Hippocampal formation (tissue), 2 donors: ENCODE data around the gene NEK9.
A peak's percentile ranks its signal among the peaks of the same experiment; 100 is the strongest.
"Not testable (repeated sequence)": the region's sequence is repeated elsewhere in the genome, so short reads cannot be mapped to it uniquely, and the experiment has no call there.

ENCODE experiments used
- DNase-seq, 2 donors: peaks; one replicate each; lab custom pipeline; 2025; lab: John Stamatoyannopoulos, UW

The NEK9 gene

DNA sequence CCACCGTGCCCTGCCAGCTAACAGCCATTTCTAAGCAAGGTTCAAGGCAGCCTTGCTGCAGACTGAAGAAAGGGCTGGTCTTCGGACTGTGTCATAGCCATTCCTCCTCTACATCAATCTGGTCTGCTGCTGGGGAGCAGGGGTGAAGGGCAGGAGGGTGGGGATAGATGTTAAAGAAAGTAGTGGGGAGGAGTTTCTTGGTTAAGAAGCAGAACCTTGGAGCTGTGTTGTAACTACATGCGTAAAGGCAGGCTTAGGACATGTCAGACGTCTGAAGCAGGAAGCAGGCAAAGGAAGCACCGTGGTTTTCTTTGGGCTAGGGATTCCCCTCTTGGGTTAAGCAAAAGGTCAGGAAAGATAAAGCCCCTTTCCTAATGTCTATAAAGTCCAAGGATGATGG lies 18.1 kb upstream of the NEK9 start:
- peak in 1 of 2 donors; percentile 21 for DNase-seq

DNA sequence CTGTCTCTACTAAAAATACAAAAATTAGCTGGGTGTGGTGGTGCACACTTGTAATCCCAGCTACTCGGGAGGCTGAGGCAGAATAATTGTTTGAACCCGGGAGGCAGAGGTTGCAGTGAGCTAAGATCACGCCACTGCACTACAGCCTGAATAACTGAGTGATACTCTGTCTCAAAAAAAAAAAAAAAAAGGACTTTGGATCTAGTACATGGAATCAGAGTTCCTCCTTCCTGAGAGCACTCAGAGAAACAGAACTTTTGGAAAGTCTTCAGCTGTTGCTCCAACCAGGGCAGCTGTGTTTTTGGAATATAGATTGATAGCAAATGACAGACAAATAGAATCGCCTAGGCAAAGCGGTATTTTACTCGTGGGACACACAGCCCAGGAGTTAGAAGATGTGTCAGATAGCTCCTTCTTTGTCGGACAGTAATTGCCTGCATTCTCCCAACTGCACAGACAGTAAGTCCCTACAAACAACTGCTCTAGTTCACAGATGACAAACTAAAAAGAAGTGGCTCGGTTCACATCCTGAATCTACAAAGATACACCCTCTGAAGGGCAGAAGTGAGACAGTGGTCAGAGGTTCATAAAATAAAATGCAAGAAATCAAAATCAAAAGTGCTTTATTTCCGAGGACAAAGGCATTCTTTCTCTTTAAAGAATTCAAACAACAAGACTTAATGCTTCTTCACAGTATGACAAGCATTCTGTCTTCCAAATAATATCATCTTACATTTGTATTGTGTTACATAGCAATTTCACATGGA lies 17.1 kb upstream of the NEK9 start:
- DNase-seq: no peak

DNA sequence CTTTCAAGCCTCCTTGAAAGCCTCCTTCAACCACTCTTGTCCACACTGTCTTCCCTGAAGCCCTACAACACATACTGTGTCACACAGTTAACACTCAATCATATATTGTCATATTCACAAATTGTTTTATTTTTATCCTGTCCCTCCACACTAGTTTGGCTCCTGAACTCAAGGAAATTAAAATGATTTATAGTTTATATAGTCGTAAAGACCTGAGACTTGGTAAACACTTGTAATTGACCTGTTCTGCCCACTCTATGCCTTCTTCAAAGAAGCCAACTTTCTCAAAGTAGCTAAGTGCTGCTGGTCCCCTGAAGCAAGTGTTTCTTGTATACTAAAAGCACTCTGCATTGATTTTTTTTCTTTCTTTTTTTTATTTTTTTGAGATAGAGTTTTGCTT lies 15.6 kb upstream of the NEK9 start:
- DNase-seq: no peak

GRCh38 chr14:75141967-75142366 lies 15.1 kb upstream of the NEK9 start:
- no peak for DNase-seq

- DNase-seq: no peak
Observed at GRCh38 chr14:75141062-75141461, 14.2 kb upstream of the NEK9 start.

DNA sequence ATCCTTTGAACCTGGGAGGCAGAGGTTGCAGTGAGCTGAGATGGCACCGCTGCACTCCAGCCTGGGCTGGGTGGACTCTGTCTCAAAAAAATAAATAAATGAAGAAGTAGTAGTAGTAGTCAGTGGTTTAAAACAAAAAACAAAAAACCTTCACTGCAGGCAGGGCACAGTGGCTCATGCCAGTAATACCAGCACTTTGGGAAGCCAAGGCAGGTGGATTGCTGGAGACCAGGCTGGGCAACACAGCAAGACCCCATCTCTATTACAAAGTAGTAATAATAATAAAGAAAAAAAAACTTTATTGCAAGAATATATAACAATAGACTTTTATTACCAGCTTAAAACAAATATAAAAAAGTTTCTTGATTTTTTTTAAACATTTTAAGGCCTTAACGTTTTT lies 13.8 kb upstream of the NEK9 start:
- no peak for DNase-seq

GRCh38 chr14:75139185-75139584 lies 12.3 kb upstream of the NEK9 start:
- DNase-seq: no peak

DNA sequence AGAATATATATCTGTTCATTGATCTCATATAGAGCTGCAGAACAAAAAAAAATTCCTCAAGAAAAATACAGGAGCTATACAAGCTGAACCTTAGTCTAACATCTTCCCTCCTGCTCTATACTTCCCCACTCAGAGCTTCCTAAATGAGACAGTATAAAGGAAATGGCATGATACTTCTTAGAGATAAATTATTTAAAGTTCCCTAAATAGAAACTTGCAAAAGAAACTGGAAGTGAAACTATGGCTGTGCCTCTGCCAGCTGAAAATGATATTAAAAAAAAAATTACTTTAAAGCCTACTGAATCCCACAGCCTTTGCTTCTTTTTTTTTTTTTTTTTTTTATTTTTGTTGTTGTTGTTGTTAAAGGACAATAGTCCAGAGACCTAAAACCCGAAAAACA lies 11.6 kb upstream of the NEK9 start:
- DNase-seq: no peak

DNA sequence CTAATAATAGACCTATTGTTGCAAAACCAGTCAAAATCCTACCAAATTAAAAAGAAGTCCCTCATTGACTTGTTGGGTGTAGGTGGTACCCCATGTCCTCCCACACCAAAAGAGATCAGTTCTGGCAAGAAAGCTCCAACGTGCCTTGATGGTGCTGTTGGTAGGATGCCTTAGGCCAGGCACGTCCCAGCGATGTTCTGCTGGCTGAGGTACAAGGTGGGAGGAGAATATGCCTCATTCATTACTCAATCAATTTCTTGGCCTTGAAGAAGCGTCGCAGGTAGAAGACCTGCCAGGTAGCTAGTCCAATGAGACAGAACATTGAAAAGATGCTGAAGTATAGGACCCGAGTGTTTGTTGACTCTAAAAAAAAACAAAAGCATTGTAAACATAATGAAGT lies 7.8 kb upstream of the NEK9 start:
- no peak for DNase-seq

- DNase-seq: no peak
Observed at GRCh38 chr14:75133597-75133996, 6.7 kb upstream of the NEK9 start.

- peak; percentile 34 to 81 for DNase-seq
Observed at GRCh38 chr14:75132382-75133086, 5.7 kb upstream of the NEK9 start.

- DNase-seq: no peak
Observed at GRCh38 chr14:75128596-75128990, 1.7 kb upstream of the NEK9 start.

DNA sequence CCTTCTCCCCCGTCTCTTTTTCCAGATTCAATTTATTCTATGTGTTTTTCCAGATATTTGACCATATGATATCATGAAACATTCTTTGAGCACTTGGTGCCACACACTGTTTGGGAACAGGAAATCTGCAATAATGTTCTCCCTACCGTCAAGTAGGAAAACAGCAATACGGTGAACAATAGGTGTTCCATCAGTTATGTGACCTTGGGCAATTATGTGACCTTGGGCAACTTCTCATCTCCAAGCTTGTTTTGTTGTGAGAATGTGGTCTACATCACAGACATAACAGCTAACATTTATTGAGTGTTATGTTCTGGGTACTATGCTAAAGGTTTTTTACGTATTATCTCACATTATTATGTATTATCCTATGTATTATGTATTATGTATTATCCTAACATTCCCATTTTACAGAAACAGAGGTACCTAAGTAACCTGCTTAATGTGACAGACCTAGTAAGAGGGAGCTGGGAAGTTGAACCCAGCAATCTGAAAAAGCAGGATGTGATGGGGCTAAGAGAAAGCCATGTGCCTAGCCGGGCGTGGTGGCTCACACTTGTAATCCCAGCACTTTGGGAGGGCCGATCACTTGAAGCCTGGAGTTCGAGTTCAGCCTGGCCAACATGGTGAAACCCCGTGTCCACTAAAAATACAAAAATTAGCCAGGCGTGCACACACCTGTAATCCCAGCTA lies 1.2 kb upstream of the NEK9 start:
- no peak for DNase-seq

DNA sequence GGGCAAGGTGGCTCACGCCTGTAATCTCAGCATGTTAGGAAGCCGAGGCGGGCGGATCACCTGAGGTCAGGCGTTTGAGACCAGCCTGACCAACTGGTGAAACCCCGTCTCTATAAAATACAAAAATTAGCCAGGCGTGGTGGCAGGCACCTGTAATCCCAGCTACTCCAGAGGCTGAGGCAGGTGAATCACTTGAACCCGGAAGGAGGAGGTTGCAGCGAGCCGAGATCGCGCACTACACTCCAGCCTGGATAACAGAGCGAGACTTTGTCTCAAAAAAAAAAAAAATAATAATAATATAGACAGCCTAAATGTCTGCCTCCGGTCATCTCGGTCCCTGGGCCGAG lies 599 bp upstream of the NEK9 start:
- DNase-seq: not testable (repeated sequence)

GRCh38 chr14:75126121-75126544 lies 715 bp downstream of the NEK9 start:
- no peak for DNase-seq

GRCh38 chr14:75125617-75126016 lies 1.2 kb downstream of the NEK9 start:
- DNase-seq: no peak

DNA sequence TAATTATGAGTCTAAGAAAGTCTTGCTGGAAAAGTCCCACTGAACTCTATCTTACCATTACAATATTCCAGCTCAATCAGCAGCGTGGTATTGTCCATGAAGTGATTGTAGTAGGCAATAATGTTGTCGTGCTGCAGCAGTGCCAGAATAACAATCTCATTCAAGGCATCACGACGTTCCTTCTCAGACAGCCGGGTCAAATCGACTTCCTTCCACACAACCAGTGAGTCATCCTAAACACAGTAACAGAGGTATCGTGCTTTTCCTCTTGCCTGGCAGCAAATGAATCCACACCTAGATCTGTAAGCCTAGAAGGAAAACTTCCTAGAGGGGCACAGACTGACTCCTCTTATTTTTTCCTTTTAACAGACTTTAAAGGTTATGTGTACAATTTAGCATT lies 2.9 kb downstream of the NEK9 start:
- no peak for DNase-seq

DNA sequence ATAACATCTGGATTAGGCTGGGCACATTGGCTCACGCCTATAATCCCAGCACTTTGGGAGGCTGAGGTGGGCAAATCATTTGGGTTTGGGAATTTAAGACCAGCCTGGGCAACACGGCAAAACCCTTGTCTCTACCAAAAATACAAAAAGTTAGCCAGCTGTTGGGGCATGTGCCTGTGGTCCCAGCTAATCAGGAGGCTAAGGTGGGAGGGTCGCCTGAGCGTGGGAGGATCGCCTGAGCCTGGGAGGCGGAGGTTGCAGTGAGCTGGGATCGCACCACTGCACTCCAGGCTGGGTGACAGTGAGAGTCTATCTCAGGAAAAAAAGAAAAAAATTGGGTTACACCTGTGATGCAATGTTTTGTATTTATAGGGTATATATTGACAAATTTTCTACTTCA lies 5.3 kb downstream of the NEK9 start:
- no peak for DNase-seq

DNA sequence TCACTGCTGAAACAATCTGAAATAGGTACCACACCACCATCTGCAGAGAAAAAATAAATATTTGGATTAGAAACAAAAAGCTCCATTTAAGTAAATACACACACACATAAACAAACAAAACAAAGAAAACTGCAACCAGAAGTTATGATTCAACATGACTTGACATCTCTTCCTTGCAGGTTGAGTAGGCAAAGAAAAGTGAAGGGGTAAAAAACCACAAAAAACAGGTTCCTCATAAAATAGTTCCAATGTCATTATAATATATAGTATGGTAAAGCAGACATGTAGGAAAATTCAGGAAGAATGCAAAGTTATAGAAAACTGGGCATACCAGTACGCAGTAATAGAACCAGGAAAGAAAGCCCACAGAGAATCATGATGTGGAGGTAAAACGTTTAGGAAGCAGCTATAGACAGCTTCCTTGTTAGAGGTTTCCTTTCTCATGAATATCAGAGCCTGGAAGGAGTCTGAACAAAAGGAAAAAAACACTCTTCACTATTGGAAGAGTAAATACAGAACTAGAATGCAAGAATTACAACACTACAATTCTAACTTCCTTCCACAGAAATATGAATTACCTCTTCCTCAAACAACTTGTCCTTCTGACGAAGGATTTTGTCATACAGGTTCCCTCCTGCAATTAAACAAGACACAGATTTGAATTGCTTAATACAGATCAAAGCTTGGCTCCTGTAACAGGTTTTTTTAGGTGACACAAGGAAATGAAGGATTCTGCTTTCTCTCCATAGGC lies 6.1 kb downstream of the NEK9 start:
- DNase-seq: no peak

DNA sequence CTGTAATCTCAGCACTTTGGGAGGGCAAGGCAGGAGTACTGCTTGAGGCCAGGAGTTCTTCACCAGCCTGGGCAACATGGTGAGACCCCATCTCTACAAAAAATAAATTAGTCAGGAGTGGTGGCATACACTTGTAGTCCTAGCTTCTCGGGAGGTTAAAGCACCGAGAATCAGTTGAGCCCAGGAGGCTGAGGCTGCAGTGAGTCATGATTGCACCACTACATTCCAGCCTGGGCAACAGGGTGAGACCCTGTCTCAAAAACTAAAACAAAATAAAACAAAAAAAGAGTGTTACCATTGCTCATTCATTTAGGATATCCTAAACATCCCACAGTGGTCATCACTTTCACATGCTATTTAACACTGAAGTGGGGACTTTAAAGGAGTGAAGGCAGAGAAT lies 7.8 kb downstream of the NEK9 start:
- DNase-seq: no peak

- DNase-seq: no peak
Observed at GRCh38 chr14:75113932-75114539, 12.8 kb downstream of the NEK9 start.

- DNase-seq: no peak
Observed at GRCh38 chr14:75109877-75110276, 17.0 kb downstream of the NEK9 start.
